ENCODE results near the gene AK5.
"Not testable (repeated sequence)": the region's sequence is repeated elsewhere in the genome, so short reads cannot be mapped to it uniquely, and the experiment has no call there.

Gene AK5

GRCh38 chr1:77276941-77277340 lies 4.9 kb upstream of the AK5 start:
- H3K27me3 Mint-ChIP-seq = no peaks in the 10 kb centered on the region
- peaks cover 23% of the 10 kb centered on the region for H3K4me1 Mint-ChIP-seq (ENCODE audit: low read depth)
- no peak overlapping the region for H3K4me3 Mint-ChIP-seq
- no peaks in the 10 kb centered on the region for H3K9me3 Mint-ChIP-seq (ENCODE audit: low read depth)
- H3K27ac Mint-ChIP-seq = no peak overlapping the region
- no peaks in the 10 kb centered on the region for H3K36me3 Mint-ChIP-seq

DNA sequence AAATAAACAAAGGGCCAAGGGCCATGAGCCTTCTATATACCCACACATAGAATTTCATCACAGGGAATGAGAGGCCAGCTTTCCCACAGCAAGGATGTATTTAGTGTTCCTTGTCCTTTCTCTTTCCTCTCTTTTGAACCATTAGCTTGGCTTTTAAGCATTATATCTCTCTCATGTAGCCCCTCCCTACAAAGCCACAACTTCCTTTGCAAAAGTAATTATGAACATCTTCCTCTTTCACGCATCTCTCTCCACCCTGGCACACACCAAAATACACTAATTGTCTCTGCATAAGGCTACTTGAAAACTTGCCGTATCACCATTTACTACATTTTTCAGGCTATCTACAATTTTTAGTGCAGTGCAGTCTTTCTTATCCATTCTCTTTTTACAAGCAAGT lies 1.9 kb upstream of the AK5 start:
- H3K4me3 Mint-ChIP-seq = peak overlapping the region; percentile 68
- H3K36me3 Mint-ChIP-seq = no peaks in the 10 kb centered on the region
- H3K9me3 Mint-ChIP-seq (ENCODE audit: low read depth) = no peaks in the 10 kb centered on the region
- no peaks in the 10 kb centered on the region for H3K27me3 Mint-ChIP-seq
- peaks cover 43% of the 10 kb centered on the region for H3K4me1 Mint-ChIP-seq (ENCODE audit: low read depth)
- no peak overlapping the region for H3K27ac Mint-ChIP-seq

GRCh38 chr1:77280962-77281361 lies 857 bp upstream of the AK5 start:
- Mint-ChIP-seq H3K27ac (peak overlapping the region; percentile 24), H3K9me3 (ENCODE audit: low read depth) (no peaks in the 10 kb centered on the region), H3K4me1 (ENCODE audit: low read depth) (peaks cover 45% of the 10 kb centered on the region), H3K36me3 (no peaks in the 10 kb centered on the region), H3K4me3 (peak overlapping the region; percentile 68), H3K27me3 (no peaks in the 10 kb centered on the region)

- Mint-ChIP-seq H3K4me1 (ENCODE audit: low read depth) (peaks cover 45% of the 10 kb centered on the region), H3K36me3 (no peaks in the 10 kb centered on the region), H3K4me3 (peak overlapping the region; percentile 84), H3K27ac (peak overlapping the region; percentile 11), H3K9me3 (ENCODE audit: low read depth) (no peaks in the 10 kb centered on the region), H3K27me3 (no peaks in the 10 kb centered on the region)
These were observed 507 bp downstream of the AK5 start for GRCh38 chr1:77282187-77282865.

DNA sequence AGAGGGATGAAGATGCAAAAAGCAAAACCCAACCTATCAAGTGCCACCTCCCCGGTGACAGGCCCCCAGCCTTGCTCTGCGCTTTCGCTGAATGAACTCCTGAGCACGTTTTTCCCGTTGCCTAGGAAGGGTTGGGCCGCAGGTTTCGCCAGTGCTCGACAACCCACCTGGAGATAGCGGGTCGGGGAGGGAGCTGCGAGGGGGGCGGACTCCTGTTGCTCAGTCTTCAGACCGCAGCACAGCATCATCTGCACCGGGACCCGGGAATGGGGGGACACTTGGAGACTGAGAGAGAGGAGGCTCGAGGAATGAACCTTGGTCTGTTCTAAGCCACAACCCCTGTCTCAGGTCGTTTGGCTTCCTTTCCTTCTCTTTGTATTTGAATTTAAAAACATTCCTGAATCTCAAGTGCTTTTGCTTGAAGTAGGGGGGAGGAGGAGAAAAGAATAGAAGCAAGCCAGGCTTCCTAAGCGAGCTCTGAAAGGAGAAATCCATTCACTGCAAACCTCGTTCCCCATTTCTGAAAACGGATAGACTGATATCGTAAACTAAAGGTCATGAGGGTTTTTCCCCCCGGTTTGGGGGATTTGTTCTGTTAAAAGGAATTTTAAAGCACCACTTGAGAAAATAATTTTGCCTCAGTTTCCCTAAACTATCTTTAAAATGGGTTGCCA lies 1.2 kb downstream of the AK5 start:
- Mint-ChIP-seq H3K4me1 (ENCODE audit: low read depth) (peaks cover 45% of the 10 kb centered on the region), H3K9me3 (ENCODE audit: low read depth) (no peaks in the 10 kb centered on the region), H3K4me3 (peak overlapping the region; percentile 84), H3K27ac (peak overlapping the region; percentile 55), H3K36me3 (peaks cover 3% of the 10 kb centered on the region), H3K27me3 (no peaks in the 10 kb centered on the region)

- peak overlapping the region; percentile 84 for H3K4me3 Mint-ChIP-seq
- H3K36me3 Mint-ChIP-seq = peaks cover 3% of the 10 kb centered on the region
- no peak overlapping the region for H3K27ac Mint-ChIP-seq
- H3K9me3 Mint-ChIP-seq (ENCODE audit: low read depth) = no peaks in the 10 kb centered on the region
- H3K4me1 Mint-ChIP-seq (ENCODE audit: low read depth) = peaks cover 45% of the 10 kb centered on the region
- no peaks in the 10 kb centered on the region for H3K27me3 Mint-ChIP-seq
These were observed 2.0 kb downstream of the AK5 start for GRCh38 chr1:77283701-77284425.

- Mint-ChIP-seq H3K9me3 (ENCODE audit: low read depth) (no peaks in the 10 kb centered on the region), H3K4me1 (ENCODE audit: low read depth) (peaks cover 23% of the 10 kb centered on the region), H3K27me3 (no peaks in the 10 kb centered on the region), H3K27ac (no peak overlapping the region), H3K36me3 (peaks cover 3% of the 10 kb centered on the region), H3K4me3 (no peak overlapping the region)
These were observed 5.7 kb downstream of the AK5 start for GRCh38 chr1:77287535-77287934.

GRCh38 chr1:77288275-77288674 lies 6.5 kb downstream of the AK5 start:
- H3K4me1 Mint-ChIP-seq (ENCODE audit: low read depth) = peaks cover 16% of the 10 kb centered on the region
- no peak overlapping the region for H3K4me3 Mint-ChIP-seq
- peaks cover 6% of the 10 kb centered on the region for H3K36me3 Mint-ChIP-seq
- H3K9me3 Mint-ChIP-seq (ENCODE audit: low read depth) = no peaks in the 10 kb centered on the region
- no peaks in the 10 kb centered on the region for H3K27me3 Mint-ChIP-seq
- no peak overlapping the region for H3K27ac Mint-ChIP-seq

GRCh38 chr1:77290576-77290975 lies 8.8 kb downstream of the AK5 start:
- no peaks in the 10 kb centered on the region for H3K9me3 Mint-ChIP-seq (ENCODE audit: low read depth)
- peaks cover 12% of the 10 kb centered on the region for H3K36me3 Mint-ChIP-seq
- no peak overlapping the region for H3K27ac Mint-ChIP-seq
- no peaks in the 10 kb centered on the region for H3K27me3 Mint-ChIP-seq
- no peak overlapping the region for H3K4me3 Mint-ChIP-seq
- no peaks in the 10 kb centered on the region for H3K4me1 Mint-ChIP-seq (ENCODE audit: low read depth)

GRCh38 chr1:77292551-77292950 lies 10.7 kb downstream of the AK5 start:
- Mint-ChIP-seq H3K9me3 (ENCODE audit: low read depth) (no peaks in the 10 kb centered on the region), H3K36me3 (peaks cover 10% of the 10 kb centered on the region), H3K27ac (peak overlapping the region; percentile 13), H3K27me3 (no peaks in the 10 kb centered on the region), H3K4me1 (ENCODE audit: low read depth) (no peaks in the 10 kb centered on the region), H3K4me3 (no peak overlapping the region)

DNA sequence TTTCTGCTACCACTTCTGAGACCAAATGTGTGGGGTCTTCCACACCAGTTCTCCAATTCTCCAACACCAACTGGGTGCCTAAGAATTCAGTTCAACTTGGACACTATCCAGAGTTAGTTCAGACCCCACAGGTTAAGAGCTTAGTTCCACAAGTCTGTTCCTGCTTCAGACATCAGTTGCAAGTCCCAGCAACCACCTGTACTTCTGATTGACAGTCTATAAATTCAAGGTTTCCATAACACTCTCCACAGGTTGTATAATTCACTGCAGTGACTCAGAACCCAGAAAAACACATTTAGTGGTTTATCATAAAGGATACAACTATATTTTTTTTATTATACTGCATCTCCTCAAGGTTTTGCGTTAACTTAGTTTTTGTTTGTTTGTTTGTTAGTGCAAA lies 18.7 kb downstream of the AK5 start:
- peaks cover under 1% of the 10 kb centered on the region for H3K9me3 Mint-ChIP-seq (ENCODE audit: low read depth)
- H3K4me1 Mint-ChIP-seq (ENCODE audit: low read depth) = peaks cover 12% of the 10 kb centered on the region
- H3K27ac Mint-ChIP-seq = no peak overlapping the region
- peaks cover 10% of the 10 kb centered on the region for H3K36me3 Mint-ChIP-seq
- H3K27me3 Mint-ChIP-seq = no peaks in the 10 kb centered on the region
- no peak overlapping the region for H3K4me3 Mint-ChIP-seq

DNA sequence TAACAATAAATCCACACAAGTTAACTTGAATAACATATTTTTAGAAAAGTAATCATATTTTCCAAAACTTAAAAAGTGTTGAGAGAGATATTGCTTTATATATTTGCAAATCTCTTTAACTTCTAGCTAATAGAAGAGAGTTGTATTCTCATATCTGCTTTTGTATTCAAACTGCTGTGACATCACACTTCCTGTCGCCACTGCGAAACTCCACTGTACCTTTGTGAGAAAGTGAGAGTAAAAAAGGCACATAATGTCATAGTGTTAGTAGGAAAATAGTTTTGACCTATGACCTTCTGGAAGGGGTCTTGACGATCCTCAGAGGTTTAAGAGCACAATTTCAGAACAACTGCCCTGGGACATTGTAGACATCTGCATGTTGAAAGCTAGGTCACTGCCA lies 21.6 kb downstream of the AK5 start:
- Mint-ChIP-seq H3K27ac (peak overlapping the region; percentile 54), H3K4me3 (no peak overlapping the region)

DNA sequence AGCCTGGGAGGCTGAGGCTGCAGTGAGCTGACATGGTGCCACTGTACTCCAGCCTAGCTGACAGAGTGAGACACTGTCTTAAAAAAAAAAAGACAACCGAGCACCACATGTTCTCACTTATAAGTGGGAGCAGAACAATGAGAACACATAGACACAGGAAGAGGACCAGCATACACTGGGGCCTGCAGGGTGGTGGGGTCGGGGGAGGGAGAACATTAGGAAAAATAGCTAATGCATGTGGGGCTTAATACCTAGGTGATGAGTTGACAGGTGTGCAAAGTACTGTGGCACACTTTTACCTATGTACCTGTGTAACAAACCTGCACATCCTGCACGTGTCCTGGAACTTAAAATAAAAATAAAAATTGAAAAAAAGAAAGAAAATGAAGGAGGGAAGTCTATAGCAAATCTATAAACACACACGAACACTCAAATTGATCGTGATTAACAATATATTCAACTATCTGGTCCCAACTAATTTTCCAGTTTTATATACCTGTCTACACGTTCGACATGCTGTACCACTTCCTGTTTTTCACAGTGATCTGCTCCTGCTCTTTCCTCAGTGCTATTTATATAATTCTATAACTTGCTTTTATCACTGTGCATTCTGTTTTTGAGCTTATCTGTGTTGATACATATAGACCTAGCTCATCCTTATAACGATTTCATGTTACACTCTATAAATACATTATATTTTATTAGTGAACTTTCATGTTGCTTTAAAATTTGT lies 27.2 kb downstream of the AK5 start:
- Mint-ChIP-seq H3K27ac (peak overlapping the region; percentile 96), H3K4me3 (peak overlapping the region; percentile 66), H3K4me1 (ENCODE audit: low read depth) (peaks cover 64% of the 10 kb centered on the region), H3K36me3 (peaks cover 17% of the 10 kb centered on the region), H3K9me3 (ENCODE audit: low read depth) (peaks cover 11% of the 10 kb centered on the region), H3K27me3 (no peaks in the 10 kb centered on the region)

More for the DNA sequence above, 21.6 kb downstream of the AK5 start:
- peaks cover 32% of the 10 kb centered on the region for H3K4me1 Mint-ChIP-seq (ENCODE audit: low read depth)
- peaks cover 11% of the 10 kb centered on the region for H3K9me3 Mint-ChIP-seq (ENCODE audit: low read depth)
- H3K27me3 Mint-ChIP-seq = no peaks in the 10 kb centered on the region
- H3K36me3 Mint-ChIP-seq = peaks cover 18% of the 10 kb centered on the region

- Mint-ChIP-seq H3K9me3 (ENCODE audit: low read depth) (peaks cover 6% of the 10 kb centered on the region), H3K27me3 (no peaks in the 10 kb centered on the region), H3K36me3 (peaks cover 10% of the 10 kb centered on the region), H3K4me1 (ENCODE audit: low read depth) (peaks cover 60% of the 10 kb centered on the region), H3K27ac (peak overlapping the region; percentile 47), H3K4me3 (no peak overlapping the region)
These were observed 29.1 kb downstream of the AK5 start for GRCh38 chr1:77310924-77311323.

- H3K4me1 Mint-ChIP-seq (ENCODE audit: low read depth) = peaks cover 52% of the 10 kb centered on the region
- not testable (repeated sequence) for H3K36me3 Mint-ChIP-seq
These were observed 30.5 kb downstream of the AK5 start for GRCh38 chr1:77312364-77312763.

More at GRCh38 chr1:77312364-77312763, 30.5 kb downstream of the AK5 start:
- Mint-ChIP-seq H3K27ac (peak overlapping the region; percentile 86), H3K4me3 (peak overlapping the region; percentile 36)
- H3K9me3 Mint-ChIP-seq (ENCODE audit: low read depth); H3K27me3 Mint-ChIP-seq: not testable (repeated sequence)
